C4-2B (cell line): ENCODE results near the gene PCDH9.

Experiments
- CTCF ChIP-seq: fragments of 450-650 bp; conservative IDR thresholded peaks from 2 replicates; pipeline ENCODE4 v1.5.1; 2017; ENCODE audit warnings: mild to moderate bottlenecking
- ZFX ChIP-seq: fragments of 450-650 bp; IDR thresholded peaks from 2 replicates; pipeline ENCODE4 v1.6.1; 2017

- TF ChIP-seq CTCF (no peak), ZFX (no peak)
Measured at GRCh38 chr13:66560189-66560588, 669.9 kb downstream of the PCDH9 start.
